ENCODE results near the gene ZNF81.

ZNF81 gene

DNA sequence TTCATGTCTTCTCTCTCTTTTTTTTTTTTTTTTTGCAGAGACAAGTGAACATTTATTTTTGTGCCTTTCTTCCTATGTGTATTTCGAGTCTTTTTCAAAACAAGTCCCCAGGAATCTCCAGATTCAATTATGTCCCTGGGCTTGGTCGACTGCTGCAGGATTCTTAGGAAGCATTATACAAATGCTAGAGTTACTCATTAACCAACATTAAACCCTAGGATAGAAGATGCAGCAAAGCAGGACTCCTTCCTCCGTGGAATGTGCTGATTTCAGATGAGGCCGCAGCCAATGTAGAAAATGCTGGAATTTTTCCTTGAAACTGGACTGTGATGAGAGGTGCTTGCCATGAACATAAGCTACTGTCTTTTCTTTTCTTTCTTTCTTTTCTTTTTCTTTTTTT lies 3.4 kb downstream of the ZNF81 start:
- no peak for TF ChIP-seq ZNF8 (CRISPR knock-in tag; IDR thresholded peaks at IDR 0.05)
- TF ChIP-seq ZFP3 (CRISPR knock-in tag; IDR thresholded peaks at IDR 0.05): no peak
- no peak for TF ChIP-seq ZFP30 (CRISPR knock-in tag; IDR thresholded peaks at IDR 0.05)
- TF ChIP-seq, protein P1, sequence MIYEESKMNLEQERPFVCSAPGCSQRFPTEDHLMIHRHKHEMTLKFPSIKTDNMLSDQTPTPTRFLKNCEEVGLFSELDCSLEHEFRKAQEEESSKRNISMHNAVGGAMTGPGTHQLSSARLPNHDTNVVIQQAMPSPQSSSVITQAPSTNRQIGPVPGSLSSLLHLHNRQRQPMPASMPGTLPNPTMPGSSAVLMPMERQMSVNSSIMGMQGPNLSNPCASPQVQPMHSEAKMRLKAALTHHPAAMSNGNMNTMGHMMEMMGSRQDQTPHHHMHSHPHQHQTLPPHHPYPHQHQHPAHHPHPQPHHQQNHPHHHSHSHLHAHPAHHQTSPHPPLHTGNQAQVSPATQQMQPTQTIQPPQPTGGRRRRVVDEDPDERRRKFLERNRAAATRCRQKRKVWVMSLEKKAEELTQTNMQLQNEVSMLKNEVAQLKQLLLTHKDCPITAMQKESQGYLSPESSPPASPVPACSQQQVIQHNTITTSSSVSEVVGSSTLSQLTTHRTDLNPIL (CRISPR knock-in tag; IDR thresholded peaks at IDR 0.05; ENCODE audit: low read depth): no peak
- no peak for TF ChIP-seq ZC3H10 (CRISPR knock-in tag; IDR thresholded peaks at IDR 0.05)
- TF ChIP-seq ISL1 (CRISPR knock-in tag; IDR thresholded peaks at IDR 0.05): no peak
- no peak for ATAC-seq

DNA sequence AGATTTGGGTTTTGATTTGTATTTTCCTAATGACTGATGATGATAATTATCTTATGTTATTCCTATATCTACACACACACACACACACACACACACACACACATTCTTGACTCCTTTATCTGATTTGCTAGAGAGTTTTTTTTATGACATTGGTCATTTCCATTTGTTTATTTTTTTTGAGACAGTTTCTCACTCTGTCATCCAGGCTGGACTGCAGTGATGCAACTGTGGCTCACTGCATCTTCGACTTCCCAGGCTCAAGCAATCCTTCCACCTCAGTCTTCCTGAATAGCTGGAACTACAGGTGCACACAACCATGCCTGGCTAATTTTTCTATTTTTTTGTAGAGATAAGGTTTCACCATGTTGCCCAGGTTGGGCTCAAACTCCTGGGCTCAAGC lies 6.7 kb downstream of the ZNF81 start:
- TF ChIP-seq ZNF70 (CRISPR knock-in tag; IDR thresholded peaks at IDR 0.05) (no peak), CSDC2 (CRISPR knock-in tag; IDR thresholded peaks at IDR 0.05) (no peak), SNAI2 (CRISPR knock-in tag; IDR thresholded peaks at IDR 0.05) (no peak), GLIS3 (CRISPR knock-in tag; IDR thresholded peaks at IDR 0.05) (no peak), BACH2 (CRISPR knock-in tag; IDR thresholded peaks at IDR 0.05; ENCODE audit: borderline replicate concordance) (no peak), RARB (CRISPR knock-in tag; IDR thresholded peaks at IDR 0.05) (no peak), ZFP30 (CRISPR knock-in tag; IDR thresholded peaks at IDR 0.05) (no peak), TOX (CRISPR knock-in tag; IDR thresholded peaks at IDR 0.05; ENCODE audit: borderline replicate concordance) (no peak), ESRRG (CRISPR knock-in tag; IDR thresholded peaks at IDR 0.05) (no peak), OSR1 (CRISPR knock-in tag; IDR thresholded peaks at IDR 0.05) (no peak), ZNF8 (CRISPR knock-in tag; IDR thresholded peaks at IDR 0.05) (no peak), ISL1 (CRISPR knock-in tag; IDR thresholded peaks at IDR 0.05) (no peak), ZC3H10 (CRISPR knock-in tag; IDR thresholded peaks at IDR 0.05) (no peak), PPARA (CRISPR knock-in tag; IDR thresholded peaks at IDR 0.05; ENCODE audit: borderline replicate concordance) (no peak), ZFP3 (CRISPR knock-in tag; IDR thresholded peaks at IDR 0.05) (no peak)
- TF ChIP-seq, protein P2, sequence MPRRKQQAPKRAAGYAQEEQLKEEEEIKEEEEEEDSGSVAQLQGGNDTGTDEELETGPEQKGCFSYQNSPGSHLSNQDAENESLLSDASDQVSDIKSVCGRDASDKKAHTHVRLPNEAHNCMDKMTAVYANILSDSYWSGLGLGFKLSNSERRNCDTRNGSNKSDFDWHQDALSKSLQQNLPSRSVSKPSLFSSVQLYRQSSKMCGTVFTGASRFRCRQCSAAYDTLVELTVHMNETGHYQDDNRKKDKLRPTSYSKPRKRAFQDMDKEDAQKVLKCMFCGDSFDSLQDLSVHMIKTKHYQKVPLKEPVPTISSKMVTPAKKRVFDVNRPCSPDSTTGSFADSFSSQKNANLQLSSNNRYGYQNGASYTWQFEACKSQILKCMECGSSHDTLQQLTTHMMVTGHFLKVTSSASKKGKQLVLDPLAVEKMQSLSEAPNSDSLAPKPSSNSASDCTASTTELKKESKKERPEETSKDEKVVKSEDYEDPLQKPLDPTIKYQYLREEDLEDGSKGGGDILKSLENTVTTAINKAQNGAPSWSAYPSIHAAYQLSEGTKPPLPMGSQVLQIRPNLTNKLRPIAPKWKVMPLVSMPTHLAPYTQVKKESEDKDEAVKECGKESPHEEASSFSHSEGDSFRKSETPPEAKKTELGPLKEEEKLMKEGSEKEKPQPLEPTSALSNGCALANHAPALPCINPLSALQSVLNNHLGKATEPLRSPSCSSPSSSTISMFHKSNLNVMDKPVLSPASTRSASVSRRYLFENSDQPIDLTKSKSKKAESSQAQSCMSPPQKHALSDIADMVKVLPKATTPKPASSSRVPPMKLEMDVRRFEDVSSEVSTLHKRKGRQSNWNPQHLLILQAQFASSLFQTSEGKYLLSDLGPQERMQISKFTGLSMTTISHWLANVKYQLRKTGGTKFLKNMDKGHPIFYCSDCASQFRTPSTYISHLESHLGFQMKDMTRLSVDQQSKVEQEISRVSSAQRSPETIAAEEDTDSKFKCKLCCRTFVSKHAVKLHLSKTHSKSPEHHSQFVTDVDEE (CRISPR knock-in tag; IDR thresholded peaks at IDR 0.05): no peak
- TF ChIP-seq, protein P3, sequence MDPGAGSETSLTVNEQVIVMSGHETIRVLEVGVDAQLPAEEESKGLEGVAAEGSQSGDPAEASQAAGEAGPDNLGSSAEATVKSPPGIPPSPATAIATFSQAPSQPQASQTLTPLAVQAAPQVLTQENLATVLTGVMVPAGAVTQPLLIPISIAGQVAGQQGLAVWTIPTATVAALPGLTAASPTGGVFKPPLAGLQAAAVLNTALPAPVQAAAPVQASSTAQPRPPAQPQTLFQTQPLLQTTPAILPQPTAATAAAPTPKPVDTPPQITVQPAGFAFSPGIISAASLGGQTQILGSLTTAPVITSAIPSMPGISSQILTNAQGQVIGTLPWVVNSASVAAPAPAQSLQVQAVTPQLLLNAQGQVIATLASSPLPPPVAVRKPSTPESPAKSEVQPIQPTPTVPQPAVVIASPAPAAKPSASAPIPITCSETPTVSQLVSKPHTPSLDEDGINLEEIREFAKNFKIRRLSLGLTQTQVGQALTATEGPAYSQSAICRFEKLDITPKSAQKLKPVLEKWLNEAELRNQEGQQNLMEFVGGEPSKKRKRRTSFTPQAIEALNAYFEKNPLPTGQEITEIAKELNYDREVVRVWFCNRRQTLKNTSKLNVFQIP (CRISPR knock-in tag; IDR thresholded peaks at IDR 0.05; ENCODE audit: borderline replicate concordance, low read depth): no peak
- ATAC-seq: no peak

DNA sequence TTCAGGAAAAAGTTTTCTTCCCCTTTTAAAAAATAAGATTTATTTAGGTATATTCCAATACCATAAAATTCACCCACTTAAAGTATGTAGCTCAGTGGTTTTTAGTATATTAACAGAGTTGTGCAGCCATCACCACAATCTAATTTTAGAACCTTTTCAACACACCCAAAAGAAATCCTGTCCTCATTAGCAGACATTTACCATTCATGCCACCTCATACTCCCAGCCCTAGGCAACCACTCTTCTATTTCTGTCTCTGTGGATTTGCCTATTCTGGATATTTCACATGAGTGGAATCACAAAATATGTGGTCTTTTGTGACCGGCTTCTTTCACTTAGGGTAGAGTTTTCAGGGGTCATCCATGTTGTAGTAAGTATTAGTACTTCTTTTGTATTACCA lies 7.4 kb downstream of the ZNF81 start:
- TF ChIP-seq ARNTL (CRISPR knock-in tag; IDR thresholded peaks at IDR 0.05; ENCODE audit: borderline replicate concordance, low read depth): no peak
- no peak for TF ChIP-seq TCF4 (CRISPR knock-in tag; IDR thresholded peaks at IDR 0.05; ENCODE audit: borderline replicate concordance)
- ATAC-seq: no peak

DNA sequence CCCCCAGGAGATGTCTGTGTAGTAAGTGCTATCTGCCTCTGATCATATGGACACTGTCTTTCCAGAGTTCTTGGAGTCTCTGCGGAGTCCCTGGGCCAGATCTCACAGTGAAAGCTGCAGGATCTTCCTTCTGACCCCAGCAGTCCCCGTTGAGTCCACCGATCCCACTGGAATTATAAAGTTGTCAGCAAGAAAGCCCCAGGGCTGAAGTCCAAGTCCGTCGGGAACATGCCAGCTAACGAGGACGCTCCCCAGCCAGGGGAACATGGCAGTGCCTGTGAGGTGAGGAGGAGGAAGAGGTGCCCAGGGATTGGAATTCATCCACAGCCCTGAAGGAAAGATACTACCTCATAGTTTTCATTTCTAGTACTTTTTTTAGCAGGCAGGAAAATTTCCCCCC lies 9.3 kb downstream of the ZNF81 start:
- no peak for ATAC-seq

More for the DNA sequence above, 9.3 kb downstream of the ZNF81 start:
- TF ChIP-seq, protein P1 (CRISPR knock-in tag; IDR thresholded peaks at IDR 0.05; ENCODE audit: low read depth): no peak
- TF ChIP-seq, protein P4, sequence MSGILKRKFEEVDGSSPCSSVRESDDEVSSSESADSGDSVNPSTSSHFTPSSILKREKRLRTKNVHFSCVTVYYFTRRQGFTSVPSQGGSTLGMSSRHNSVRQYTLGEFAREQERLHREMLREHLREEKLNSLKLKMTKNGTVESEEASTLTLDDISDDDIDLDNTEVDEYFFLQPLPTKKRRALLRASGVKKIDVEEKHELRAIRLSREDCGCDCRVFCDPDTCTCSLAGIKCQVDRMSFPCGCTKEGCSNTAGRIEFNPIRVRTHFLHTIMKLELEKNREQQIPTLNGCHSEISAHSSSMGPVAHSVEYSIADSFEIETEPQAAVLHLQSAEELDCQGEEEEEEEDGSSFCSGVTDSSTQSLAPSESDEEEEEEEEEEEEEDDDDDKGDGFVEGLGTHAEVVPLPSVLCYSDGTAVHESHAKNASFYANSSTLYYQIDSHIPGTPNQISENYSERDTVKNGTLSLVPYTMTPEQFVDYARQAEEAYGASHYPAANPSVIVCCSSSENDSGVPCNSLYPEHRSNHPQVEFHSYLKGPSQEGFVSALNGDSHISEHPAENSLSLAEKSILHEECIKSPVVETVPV (CRISPR knock-in tag; IDR thresholded peaks at IDR 0.05): no peak
- no peak for TF ChIP-seq SNAI2 (CRISPR knock-in tag; IDR thresholded peaks at IDR 0.05)
- TF ChIP-seq ZNF70 (CRISPR knock-in tag; IDR thresholded peaks at IDR 0.05): no peak
- no peak for TF ChIP-seq ZNF565 (CRISPR knock-in tag; conservative IDR thresholded peaks at IDR 0.05; ENCODE audit: low read depth)
- no peak for TF ChIP-seq ARNTL (CRISPR knock-in tag; IDR thresholded peaks at IDR 0.05; ENCODE audit: borderline replicate concordance, low read depth)
- TF ChIP-seq TOX (CRISPR knock-in tag; IDR thresholded peaks at IDR 0.05; ENCODE audit: borderline replicate concordance): no peak
- TF ChIP-seq, protein P2 (CRISPR knock-in tag; IDR thresholded peaks at IDR 0.05): no peak
- TF ChIP-seq PPARA (CRISPR knock-in tag; IDR thresholded peaks at IDR 0.05; ENCODE audit: borderline replicate concordance): no peak
- no peak for TF ChIP-seq OSR1 (CRISPR knock-in tag; IDR thresholded peaks at IDR 0.05)
